Measurements from ENCODE around the gene TRAP1. TPM values are rescaled to one million over a fixed set of nuclear protein-coding genes. Genes with fewer than 3 reads are reported as not detected.

Gene TRAP1
- total RNA-seq, 1 experiment from 2014 or later = 416 TPM

GRCh38 chr16:3725276-3725675 is 8.0 kb upstream of the TRAP1 start:
- H3K27me3 ChIP-seq (ENCODE audit: insufficient read depth, low read length) = no peaks in the 10 kb centered on the region
- no peak overlapping the region for H3K27ac ChIP-seq (ENCODE audit: low read depth, low read length)
- no peaks in the 10 kb centered on the region for H4K20me1 ChIP-seq (ENCODE audit: insufficient read depth)
- H3K4me2 ChIP-seq (ENCODE audit: low read length) = no peak overlapping the region
- ChIA-PET POLR2A (no interaction called here), RAD21 (ENCODE audit: low non-redundant PET in 1 of 2, low total read pairs in 2 of 2, uncharacterized antibody in 2 of 2, unreplicated experiment in 2 of 2) (no interaction called here), CTCF (no interaction called here)
- H3K36me3 ChIP-seq (ENCODE audit: control insufficient read depth in 1 of 2, insufficient read depth in 2 of 2, low read length in 2 of 2) = peaks cover 4 to 17% of the 10 kb centered on the region in 2 experiments; a peak in 3 of 4 replicates
- H3K9me2 ChIP-seq (ENCODE audit: insufficient read depth) = no peaks in the 10 kb centered on the region
- intact Hi-C loops (cut with micrococcal nuclease) = no loop called here
- no peaks in the 10 kb centered on the region for H3K4me1 ChIP-seq (ENCODE audit: control insufficient read depth in 1 of 2, insufficient read depth in 2 of 2, low read length in 2 of 2)
- no peak for TF ChIP-seq CBX3 (IDR thresholded peaks at IDR 0.05; ENCODE audit: low read depth)
- no peak for TF ChIP-seq CTCF (IDR thresholded peaks at IDR 0.05 in 2 of 3, conservative IDR thresholded peaks at IDR 0.05 in 1 of 3; ENCODE audit: borderline replicate concordance in 1 of 3, insufficient read depth in 1 of 3, low read depth in 2 of 3, low read length in 2 of 3)
- TF ChIP-seq, protein P1, sequence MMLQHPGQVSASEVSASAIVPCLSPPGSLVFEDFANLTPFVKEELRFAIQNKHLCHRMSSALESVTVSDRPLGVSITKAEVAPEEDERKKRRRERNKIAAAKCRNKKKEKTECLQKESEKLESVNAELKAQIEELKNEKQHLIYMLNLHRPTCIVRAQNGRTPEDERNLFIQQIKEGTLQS (IDR thresholded peaks at IDR 0.05) = no peak
- TF ChIP-seq EZH2 (IDR thresholded peaks at IDR 0.05) = no peak
- TF ChIP-seq, protein P2, sequence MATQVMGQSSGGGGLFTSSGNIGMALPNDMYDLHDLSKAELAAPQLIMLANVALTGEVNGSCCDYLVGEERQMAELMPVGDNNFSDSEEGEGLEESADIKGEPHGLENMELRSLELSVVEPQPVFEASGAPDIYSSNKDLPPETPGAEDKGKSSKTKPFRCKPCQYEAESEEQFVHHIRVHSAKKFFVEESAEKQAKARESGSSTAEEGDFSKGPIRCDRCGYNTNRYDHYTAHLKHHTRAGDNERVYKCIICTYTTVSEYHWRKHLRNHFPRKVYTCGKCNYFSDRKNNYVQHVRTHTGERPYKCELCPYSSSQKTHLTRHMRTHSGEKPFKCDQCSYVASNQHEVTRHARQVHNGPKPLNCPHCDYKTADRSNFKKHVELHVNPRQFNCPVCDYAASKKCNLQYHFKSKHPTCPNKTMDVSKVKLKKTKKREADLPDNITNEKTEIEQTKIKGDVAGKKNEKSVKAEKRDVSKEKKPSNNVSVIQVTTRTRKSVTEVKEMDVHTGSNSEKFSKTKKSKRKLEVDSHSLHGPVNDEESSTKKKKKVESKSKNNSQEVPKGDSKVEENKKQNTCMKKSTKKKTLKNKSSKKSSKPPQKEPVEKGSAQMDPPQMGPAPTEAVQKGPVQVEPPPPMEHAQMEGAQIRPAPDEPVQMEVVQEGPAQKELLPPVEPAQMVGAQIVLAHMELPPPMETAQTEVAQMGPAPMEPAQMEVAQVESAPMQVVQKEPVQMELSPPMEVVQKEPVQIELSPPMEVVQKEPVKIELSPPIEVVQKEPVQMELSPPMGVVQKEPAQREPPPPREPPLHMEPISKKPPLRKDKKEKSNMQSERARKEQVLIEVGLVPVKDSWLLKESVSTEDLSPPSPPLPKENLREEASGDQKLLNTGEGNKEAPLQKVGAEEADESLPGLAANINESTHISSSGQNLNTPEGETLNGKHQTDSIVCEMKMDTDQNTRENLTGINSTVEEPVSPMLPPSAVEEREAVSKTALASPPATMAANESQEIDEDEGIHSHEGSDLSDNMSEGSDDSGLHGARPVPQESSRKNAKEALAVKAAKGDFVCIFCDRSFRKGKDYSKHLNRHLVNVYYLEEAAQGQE (IDR thresholded peaks at IDR 0.05; ENCODE audit: low read depth) = no peak
- TF ChIP-seq FOSL1 (IDR thresholded peaks at IDR 0.05; ENCODE audit: low read depth) = no peak
- TF ChIP-seq RAD21 (IDR thresholded peaks at IDR 0.05; ENCODE audit: low read depth) = no peak
- TF ChIP-seq POLR2AphosphoS5 (IDR thresholded peaks at IDR 0.05; ENCODE audit: low read depth, low read length) = no peak
- TF ChIP-seq EGR1 (IDR thresholded peaks at IDR 0.05; ENCODE audit: low read depth) = no peak
- TF ChIP-seq TCF7L2 (IDR thresholded peaks at IDR 0.05; ENCODE audit: borderline replicate concordance, extremely low read depth, insufficient read depth, insufficient read length) = no peak
- TF ChIP-seq ELF1 (IDR thresholded peaks at IDR 0.05; ENCODE audit: borderline replicate concordance, low read depth) = no peak
- TF ChIP-seq, protein P3, sequence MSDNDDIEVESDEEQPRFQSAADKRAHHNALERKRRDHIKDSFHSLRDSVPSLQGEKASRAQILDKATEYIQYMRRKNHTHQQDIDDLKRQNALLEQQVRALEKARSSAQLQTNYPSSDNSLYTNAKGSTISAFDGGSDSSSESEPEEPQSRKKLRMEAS (IDR thresholded peaks at IDR 0.05) = no peak
- DNase-seq (ENCODE audit: low read depth, low spot score) = no peak
- H3K9me3 ChIP-seq (ENCODE audit: control insufficient read depth in 1 of 2, insufficient read depth in 1 of 2, low read depth in 1 of 2, low read length in 2 of 2) = no peaks in the 10 kb centered on the region
- H3K4me3 ChIP-seq (replicated peaks in 1 of 2; ENCODE audit: low read depth in 1 of 2, low read length in 2 of 2) = no peak overlapping the region
- H3K79me2 ChIP-seq (ENCODE audit: insufficient read depth, low read length) = no peaks in the 10 kb centered on the region
- no peak for ATAC-seq
- H2AFZ ChIP-seq (ENCODE audit: low read depth, low read length, poor library complexity, severe bottlenecking) = no peak overlapping the region
- no peak overlapping the region for H3K9ac ChIP-seq (ENCODE audit: low read length)
- BruUV-seq (replicated peaks) = no TSS peak
